Neural cell (in vitro differentiated cells): ENCODE measurements around the gene HOXA5. TPM values are rescaled to one million over a fixed set of nuclear protein-coding genes. Genes with fewer than 3 reads are reported as not detected.

ENCODE experiments used
- H2AFZ ChIP-seq: fragments of 200-600, 300-800 bp; sonication (generic), shearing (Covaris generic); 2 replicates; pipeline ENCODE4 v1.6.0; 2014; ENCODE audit warnings: low read depth, mild to moderate bottlenecking, antibody characterized with exemption, low read length, moderate library complexity
- H3F3A ChIP-seq: fragments of 200-600 bp; shearing (Covaris generic); 2 replicates; pipeline ENCODE4 v1.6.1; 2016; ENCODE audit warnings: mild to moderate bottlenecking, moderate library complexity, mixed read lengths, antibody characterized with exemption, low read length; ENCODE audit not compliant: insufficient read depth, poor library complexity, severe bottlenecking
- H3K27ac ChIP-seq: fragments of 200-600, 300-800 bp; sonication (generic), shearing (Covaris generic); 2 replicates; pipeline ENCODE4 v1.5.1; 2014; ENCODE audit warnings: mild to moderate bottlenecking, low read length, moderate library complexity
- H3K27me3 ChIP-seq: fragments of 300-800, 200-600 bp; sonication (generic), shearing (Covaris generic); 2 replicates; pipeline ENCODE4 v1.6.0; 2014; ENCODE audit warnings: mild to moderate bottlenecking, low read depth, low read length, moderate library complexity; ENCODE audit not compliant: insufficient read depth
- H3K36me3 ChIP-seq: fragments of 300-800, 200-600 bp; sonication (generic), shearing (Covaris generic); 2 replicates; pipeline ENCODE4 v1.5.1; 2014; ENCODE audit warnings: mild to moderate bottlenecking, antibody characterized with exemption, low read length, moderate library complexity; ENCODE audit not compliant: insufficient read depth
- H3K4me2 ChIP-seq: fragments of 300-800, 200-600 bp; sonication (generic), shearing (Covaris generic); 2 replicates; pipeline ENCODE4 v1.6.0; 2014; ENCODE audit warnings: mild to moderate bottlenecking, low read length
- H3K4me3 ChIP-seq: fragments of 300-800, 200-600 bp; sonication (generic), shearing (Covaris generic); 2 replicates; pipeline ENCODE4 v1.5.1; 2014; ENCODE audit warnings: mild to moderate bottlenecking, low read length, moderate library complexity
- H3K79me2 ChIP-seq: fragments of 200-600 bp; shearing (Covaris generic); replicated peaks from 2 replicates; pipeline ENCODE4 v1.6.0; 2014; ENCODE audit warnings: mild to moderate bottlenecking, low read length, moderate library complexity; ENCODE audit not compliant: insufficient read depth
- H3K9ac ChIP-seq: fragments of 300-800, 200-600 bp; sonication (generic), shearing (Covaris generic); 2 replicates; pipeline ENCODE4 v1.6.1; 2016; ENCODE audit warnings: mild to moderate bottlenecking, low read length, mixed read lengths
- H3K9me2 ChIP-seq: fragments of 200-600 bp; shearing (Covaris generic); 2 replicates; pipeline ENCODE4 v1.6.1; 2016; ENCODE audit warnings: mild to moderate bottlenecking, low read length, mixed read lengths; ENCODE audit not compliant: insufficient read depth
- H3K9me3 ChIP-seq: fragments of 200-600, 300-800 bp; sonication (generic), shearing (Covaris generic); 2 replicates; pipeline ENCODE4 v1.6.1; 2016; ENCODE audit warnings: mild to moderate bottlenecking, mixed run types, low read length, moderate library complexity, mixed read lengths
- H4K20me1 ChIP-seq: fragments of 200-600 bp; shearing (Covaris generic); 2 replicates; pipeline ENCODE4 v1.6.1; 2016; ENCODE audit warnings: mild to moderate bottlenecking, mixed run types; ENCODE audit not compliant: insufficient read depth
- CTCF ChIP-seq: fragments of 450-650 bp; IDR thresholded peaks from 2 replicates; pipeline ENCODE4 v1.5.1; 2014; ENCODE audit warnings: antibody characterized with exemption, mild to moderate bottlenecking, moderate library complexity; ENCODE audit not compliant: poor library complexity, severe bottlenecking
- EP300 ChIP-seq: fragments of 450-650 bp; conservative IDR thresholded peaks from 2 replicates; pipeline ENCODE4 v1.6.1; 2014; ENCODE audit warnings: antibody characterized with exemption, mild to moderate bottlenecking, moderate library complexity; ENCODE audit not compliant: poor library complexity, severe bottlenecking
- EZH2 ChIP-seq: fragments of 200-600, 300-800 bp; shearing (Covaris generic), sonication (generic); IDR thresholded peaks from 2 replicates; pipeline ENCODE4 v1.6.1; 2014; ENCODE audit warnings: antibody characterized with exemption, low read length, borderline replicate concordance, mild to moderate bottlenecking; ENCODE audit not compliant: insufficient read depth, poor library complexity, severe bottlenecking
- MXI1 ChIP-seq: fragments of 450-650 bp; conservative IDR thresholded peaks from 2 replicates; pipeline ENCODE4 v1.6.1; 2014; ENCODE audit warnings: antibody characterized with exemption, mild to moderate bottlenecking; ENCODE audit not compliant: poor library complexity, severe bottlenecking
- RAD21 ChIP-seq: fragments of 450-650 bp; conservative IDR thresholded peaks from 2 replicates; pipeline ENCODE4 v1.6.1; 2014; ENCODE audit warnings: antibody characterized with exemption, mild to moderate bottlenecking, moderate library complexity
- REST ChIP-seq: IDR thresholded peaks from 2 replicates; pipeline ENCODE4 v1.6.1; 2012; ENCODE audit warnings: borderline replicate concordance
- SMC3 ChIP-seq: fragments of 450-650 bp; conservative IDR thresholded peaks from 2 replicates; pipeline ENCODE4 v1.6.1; 2014; ENCODE audit warnings: antibody characterized with exemption, mild to moderate bottlenecking, moderate library complexity; ENCODE audit not compliant: poor library complexity
- polyA plus RNA-seq: library from polyadenylated mRNA; depleted of rRNA; stranded (reverse); fragments of >200 nt; gene quantifications from 2 replicates; pipeline ENCODE4 v1.2.3, GENCODE V29; 2014

Gene HOXA5
- polyA plus RNA-seq, 1 donor from 2014 or later: not detected

GRCh38 chr7:27179503-27180430 lies 36.3 kb upstream of the HOXA5 start (continued):
- TF ChIP-seq CTCF (peak; percentile 54), RAD21 (no peak), MXI1 (no peak)

GRCh38 chr7:27179030-27179429 lies 35.5 kb upstream of the HOXA5 start:
- Histone ChIP-seq H3K9me2 (no peaks in the 10 kb centered on the region), H3K9me3 (peaks cover 8% of the 10 kb centered on the region), H3K4me3 (no peak overlapping the region), H3K36me3 (no peaks in the 10 kb centered on the region), H3F3A (no peaks in the 10 kb centered on the region), H3K79me2 (no peaks in the 10 kb centered on the region), H4K20me1 (no peaks in the 10 kb centered on the region), H3K4me2 (no peak overlapping the region), H3K27ac (no peak overlapping the region), H3K27me3 (peaks cover 100% of the 10 kb centered on the region), H2AFZ (no peak overlapping the region), H3K9ac (no peak overlapping the region)
- TF ChIP-seq EP300: no peak
- no peak for TF ChIP-seq REST
- TF ChIP-seq EZH2: peak; percentile 70
- TF ChIP-seq MXI1: no peak
- TF ChIP-seq CTCF: no peak
- no peak for TF ChIP-seq SMC3
